BLaER1 treated with 17β-estradiol and CSF1 and Interleukin-3, amounts not matched to agents 10 nM and 100 nM (cell line): Measurements from ENCODE around the gene NUBP2.
A peak's percentile ranks its signal among the peaks of the same experiment; 100 is the strongest.

Source experiments
- H3K27ac ChIP-seq, 11 experiments: shearing (Covaris generic); formaldehyde crosslinking; 2 replicates each; pipeline ENCODE4 v1.8.1; 2022
- H3K27me3 ChIP-seq, 11 experiments: shearing (Covaris generic); formaldehyde crosslinking; 2 replicates each; pipeline ENCODE4 v1.8.1; 2022
- H3K36me3 ChIP-seq, 11 experiments: shearing (Covaris generic); formaldehyde crosslinking; 2 replicates each; pipeline ENCODE4 v1.8.1; 2022
- H3K4me1 ChIP-seq, 10 experiments: shearing (Covaris generic); formaldehyde crosslinking; 2 replicates each; pipeline ENCODE4 v1.8.1; 2022
- H3K4me2 ChIP-seq, 11 experiments: shearing (Covaris generic); formaldehyde crosslinking; 2 replicates each; pipeline ENCODE4 v1.8.1; 2022
- H3K4me3 ChIP-seq, 10 experiments: shearing (Covaris generic); formaldehyde crosslinking; 2 replicates each; pipeline ENCODE4 v1.8.1; 2022
- H3K9ac ChIP-seq, 11 experiments: shearing (Covaris generic); formaldehyde crosslinking; 2 replicates each; pipeline ENCODE4 v1.8.1; 2022
- H3K9me3 ChIP-seq, 11 experiments: shearing (Covaris generic); formaldehyde crosslinking; replicated peaks in 1 of 11; 2 replicates each; pipeline ENCODE4 v1.8.1; 2022
- H4K20me1 ChIP-seq, 11 experiments: shearing (Covaris generic); formaldehyde crosslinking; 2 replicates each; pipeline ENCODE4 v1.8.1; 2022
- Cebpa-rat ChIP-seq, 11 experiments: shearing (Covaris generic); IDR thresholded peaks; 2 replicates each; pipeline ENCODE4 v1.8.1; 2022

The NUBP2 gene

DNA sequence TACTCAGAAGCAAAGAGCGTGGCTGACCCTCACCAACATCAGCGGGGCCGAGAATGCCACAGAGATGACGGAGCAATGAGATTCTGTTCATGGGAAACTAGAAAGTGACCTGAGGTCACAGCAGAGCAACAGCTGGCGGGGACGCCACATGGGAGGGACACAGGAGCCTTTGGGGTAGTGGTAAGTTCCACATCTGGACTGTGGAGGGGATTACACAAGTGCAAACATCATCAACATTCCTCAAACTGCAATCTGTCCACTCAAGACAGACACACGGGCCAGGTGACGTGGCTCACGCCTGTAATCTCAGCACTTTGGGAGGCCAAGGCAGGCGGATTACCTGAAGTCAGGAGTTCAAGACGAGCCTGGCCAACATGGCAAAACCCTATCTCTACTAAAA lies 32.7 kb downstream of the NUBP2 start:
- peaks cover 5 to 12% (median 11%) of the 10 kb centered on the region in 10 experiments; a peak in 16 of 20 replicates for H3K4me1 ChIP-seq
- no peak overlapping the region for H3K9ac ChIP-seq
- no peak for TF ChIP-seq Cebpa-rat (IDR thresholded peaks at IDR 0.05)
- peaks cover 16 to 86% (median 48%) of the 10 kb centered on the region in 11 experiments for H3K36me3 ChIP-seq
- no peaks in the 10 kb centered on the region for H3K27me3 ChIP-seq
- H3K4me3 ChIP-seq: no peak overlapping the region
- H3K27ac ChIP-seq: no peak overlapping the region
- H3K9me3 ChIP-seq: no peaks in the 10 kb centered on the region
- H3K4me2 ChIP-seq: no peak overlapping the region
- peaks cover 0 to 43% (median 8%) of the 10 kb centered on the region in 11 experiments; a peak in 9 of 22 replicates for H4K20me1 ChIP-seq

- H3K36me3 ChIP-seq: peaks cover 16 to 86% (median 53%) of the 10 kb centered on the region in 11 experiments
These were observed 33.9 kb downstream of the NUBP2 start for GRCh38 chr16:1816396-1817275.

GRCh38 chr16:1817276-1817589 lies 34.5 kb downstream of the NUBP2 start:
- Histone ChIP-seq H3K9me3 (no peaks in the 10 kb centered on the region), H3K27ac (no peak overlapping the region), H3K4me3 (no peak overlapping the region), H3K27me3 (no peaks in the 10 kb centered on the region), H3K4me2 (no peak overlapping the region), H3K4me1 (peaks cover 5 to 11% (median 9%) of the 10 kb centered on the region in 10 experiments; a peak in 16 of 20 replicates), H3K36me3 (peaks cover 21 to 88% (median 58%) of the 10 kb centered on the region in 11 experiments), H3K9ac (no peak overlapping the region), H4K20me1 (peaks cover 0 to 52% (median 6%) of the 10 kb centered on the region in 11 experiments; a peak in 11 of 22 replicates)
- no peak for TF ChIP-seq Cebpa-rat (IDR thresholded peaks at IDR 0.05)

More at GRCh38 chr16:1816396-1817275, 33.9 kb downstream of the NUBP2 start:
- Histone ChIP-seq H3K4me2 (no peak overlapping the region), H3K9me3 (no peaks in the 10 kb centered on the region), H3K27me3 (no peaks in the 10 kb centered on the region), H3K9ac (no peak overlapping the region; a peak in 1 of 22 replicates), H3K4me3 (no peak overlapping the region), H3K27ac (no peak overlapping the region), H4K20me1 (peaks cover 0 to 46% (median 6%) of the 10 kb centered on the region in 11 experiments; a peak in 11 of 22 replicates), H3K4me1 (peaks cover 5 to 12% (median 11%) of the 10 kb centered on the region in 10 experiments; a peak in 16 of 20 replicates)
- no peak for TF ChIP-seq Cebpa-rat (IDR thresholded peaks at IDR 0.05)

GRCh38 chr16:1817716-1818115 lies 35.0 kb downstream of the NUBP2 start:
- no peak for TF ChIP-seq Cebpa-rat (IDR thresholded peaks at IDR 0.05)
- Histone ChIP-seq H3K9ac (peak overlapping the region in 1 of 11 experiments; percentile 24; a peak in 2 of 22 replicates), H3K9me3 (no peaks in the 10 kb centered on the region), H3K4me2 (no peak overlapping the region), H3K27ac (no peak overlapping the region), H4K20me1 (peaks cover 0 to 55% (median 11%) of the 10 kb centered on the region in 11 experiments; a peak in 11 of 22 replicates), H3K4me1 (peaks cover 4 to 6% (median 5%) of the 10 kb centered on the region in 10 experiments; a peak in 16 of 20 replicates), H3K36me3 (peaks cover 25 to 92% (median 63%) of the 10 kb centered on the region in 11 experiments), H3K27me3 (no peaks in the 10 kb centered on the region), H3K4me3 (no peak overlapping the region)

GRCh38 chr16:1818204-1818872 lies 35.6 kb downstream of the NUBP2 start:
- no peak for TF ChIP-seq Cebpa-rat (IDR thresholded peaks at IDR 0.05)
- Histone ChIP-seq H4K20me1 (peaks cover 0 to 54% (median 10%) of the 10 kb centered on the region in 11 experiments; a peak in 12 of 22 replicates), H3K9ac (no peak overlapping the region), H3K9me3 (no peaks in the 10 kb centered on the region), H3K27ac (no peak overlapping the region), H3K4me1 (peaks cover 0 to under 1% (median 0%) of the 10 kb centered on the region in 10 experiments; a peak in 1 of 20 replicates), H3K27me3 (no peaks in the 10 kb centered on the region), H3K4me2 (no peak overlapping the region), H3K36me3 (peaks cover 26 to 96% (median 63%) of the 10 kb centered on the region in 11 experiments), H3K4me3 (no peak overlapping the region)

- H3K9ac ChIP-seq: no peak overlapping the region
- H3K36me3 ChIP-seq: peaks cover 26 to 90% (median 61%) of the 10 kb centered on the region in 11 experiments
- H4K20me1 ChIP-seq: peaks cover 0 to 56% (median 12%) of the 10 kb centered on the region in 11 experiments; a peak in 14 of 22 replicates
- H3K27ac ChIP-seq: no peak overlapping the region
- no peaks in the 10 kb centered on the region for H3K9me3 ChIP-seq
- peaks cover 0 to 6% (median 0%) of the 10 kb centered on the region in 10 experiments; a peak in 5 of 20 replicates for H3K4me1 ChIP-seq
- no peaks in the 10 kb centered on the region for H3K27me3 ChIP-seq
- H3K4me3 ChIP-seq: no peak overlapping the region
- TF ChIP-seq Cebpa-rat (IDR thresholded peaks at IDR 0.05): no peak
- H3K4me2 ChIP-seq: no peak overlapping the region
These were observed 36.2 kb downstream of the NUBP2 start for GRCh38 chr16:1818873-1819525.

GRCh38 chr16:1819611-1820010 lies 36.9 kb downstream of the NUBP2 start:
- peaks cover 26 to 84% (median 61%) of the 10 kb centered on the region in 11 experiments for H3K36me3 ChIP-seq
- H3K9ac ChIP-seq: no peak overlapping the region
- H3K9me3 ChIP-seq: no peaks in the 10 kb centered on the region
- no peaks in the 10 kb centered on the region for H3K27me3 ChIP-seq
- TF ChIP-seq Cebpa-rat (IDR thresholded peaks at IDR 0.05): no peak
- H3K4me3 ChIP-seq: no peak overlapping the region
- H3K27ac ChIP-seq: no peak overlapping the region
- H3K4me1 ChIP-seq: peaks cover 0 to 12% (median 0%) of the 10 kb centered on the region in 10 experiments; a peak in 7 of 20 replicates
- no peak overlapping the region for H3K4me2 ChIP-seq
- H4K20me1 ChIP-seq: peaks cover 0 to 62% (median 16%) of the 10 kb centered on the region in 11 experiments; a peak in 15 of 22 replicates

DNA sequence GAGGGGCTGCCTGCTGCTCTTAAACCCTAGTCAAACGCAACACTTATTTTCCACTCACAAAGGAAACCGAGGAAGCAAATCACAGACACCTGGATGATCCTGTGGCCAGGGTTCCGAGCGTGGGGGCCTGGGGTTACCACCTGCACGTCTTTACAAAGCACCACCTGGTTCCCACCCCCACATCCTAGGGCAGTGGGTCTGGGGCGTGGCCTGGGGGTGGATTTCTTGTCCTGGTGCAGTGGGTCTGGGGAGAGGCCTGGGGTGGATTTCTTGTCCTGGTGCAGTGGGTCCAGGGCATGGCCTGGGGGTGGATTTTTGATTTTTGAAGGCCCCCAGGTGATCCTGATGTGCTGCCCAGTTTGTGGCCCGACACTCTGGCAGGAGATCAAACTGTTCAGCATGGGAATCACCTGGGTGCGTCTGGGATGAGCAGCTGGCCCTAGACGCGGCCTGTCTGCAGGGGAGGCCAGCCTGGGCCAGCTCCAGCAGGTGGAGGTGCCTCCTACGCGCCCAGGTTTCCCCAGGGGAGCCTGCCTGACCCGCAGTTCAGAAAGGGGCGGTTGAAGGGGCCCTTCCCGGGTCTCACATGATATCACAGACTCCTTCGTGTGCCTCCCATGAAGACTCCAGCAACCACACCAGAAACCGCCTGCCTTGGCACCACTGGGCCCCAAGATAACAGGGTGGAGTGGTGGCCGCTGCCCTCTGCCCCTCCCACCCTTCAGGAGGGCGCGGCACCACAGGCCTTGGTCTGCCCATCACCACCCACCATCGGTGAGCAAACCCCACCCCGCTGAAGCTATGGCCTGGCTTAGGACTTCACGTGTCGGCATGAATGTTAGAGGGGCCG lies 37.6 kb downstream of the NUBP2 start:
- Histone ChIP-seq H3K27me3 (no peaks in the 10 kb centered on the region), H3K4me1 (peaks cover 3 to 19% (median 6%) of the 10 kb centered on the region in 10 experiments; a peak in 19 of 20 replicates), H3K4me3 (no peak overlapping the region), H4K20me1 (peaks cover 0 to 69% (median 17%) of the 10 kb centered on the region in 11 experiments; a peak in 15 of 22 replicates), H3K4me2 (no peak overlapping the region), H3K9ac (peak overlapping the region in 1 of 11 experiments; percentile 24; a peak in 2 of 22 replicates), H3K9me3 (no peaks in the 10 kb centered on the region), H3K27ac (no peak overlapping the region), H3K36me3 (peaks cover 26 to 77% (median 61%) of the 10 kb centered on the region in 11 experiments)
- TF ChIP-seq Cebpa-rat (IDR thresholded peaks at IDR 0.05): no peak
